Activated T-cell treated with anti-CD3 and anti-CD28 coated beads, Interleukin-2, amount 50 U/mL, for 48 hours (primary cell): ENCODE data around the gene HTT-AS.

Experiments used
- DNase-seq, 2 experiments: peaks; one replicate each; pipeline ENCODE4 v3.0.0-alpha.2; 2020

Gene HTT-AS

DNA sequence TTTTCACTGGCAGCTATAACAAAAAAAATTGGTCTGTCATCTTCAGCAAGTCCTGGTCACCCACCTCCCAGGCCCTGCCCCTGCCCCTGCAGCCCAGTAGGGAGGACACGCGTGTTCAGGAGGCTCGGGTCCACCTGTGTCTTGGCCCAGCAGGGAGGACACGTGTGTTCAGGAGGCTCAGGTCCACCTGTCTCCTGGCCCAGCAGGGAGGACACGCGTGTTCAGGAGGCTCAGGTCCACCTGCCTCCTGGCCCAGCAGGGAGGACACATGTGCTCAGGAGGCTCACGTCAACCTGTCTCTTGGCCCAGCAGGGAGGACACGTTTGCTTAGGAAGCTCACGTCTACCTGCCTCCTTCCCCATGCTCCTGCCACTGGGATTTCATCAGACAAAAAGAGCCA is 44.9 kb downstream of the HTT-AS start:
- no peak for DNase-seq

- DNase-seq, result no peak
These were observed 47.8 kb downstream of the HTT-AS start for GRCh38 chr4:3026540-3026939.

GRCh38 chr4:3025881-3026280 is 48.5 kb downstream of the HTT-AS start:
- no peak for DNase-seq

DNA sequence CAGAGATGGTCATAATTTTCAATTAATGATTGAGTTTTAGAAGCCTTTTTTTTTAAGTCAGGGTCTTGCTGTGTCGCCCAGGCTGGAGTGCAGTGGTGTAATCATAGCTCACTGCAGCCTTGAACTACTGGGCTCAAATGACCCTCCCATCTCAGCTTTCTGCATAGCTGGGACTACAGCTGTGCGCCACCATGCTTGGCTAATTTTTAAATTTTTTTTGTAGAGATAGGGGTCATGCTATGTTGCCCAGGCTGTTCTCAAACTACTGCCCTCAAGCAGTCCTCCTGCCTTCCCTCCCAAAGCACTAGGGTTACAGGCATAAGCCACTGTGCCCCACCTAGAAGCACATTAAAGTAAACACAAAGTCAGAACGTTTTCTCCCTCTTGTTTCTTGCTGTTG is 51.7 kb downstream of the HTT-AS start:
- DNase-seq, result no peak

GRCh38 chr4:3022112-3022511 is 52.2 kb downstream of the HTT-AS start:
- no peak for DNase-seq

GRCh38 chr4:3021627-3022026 is 52.7 kb downstream of the HTT-AS start:
- DNase-seq, result peak in 1 of 2 experiments; percentile 34

DNA sequence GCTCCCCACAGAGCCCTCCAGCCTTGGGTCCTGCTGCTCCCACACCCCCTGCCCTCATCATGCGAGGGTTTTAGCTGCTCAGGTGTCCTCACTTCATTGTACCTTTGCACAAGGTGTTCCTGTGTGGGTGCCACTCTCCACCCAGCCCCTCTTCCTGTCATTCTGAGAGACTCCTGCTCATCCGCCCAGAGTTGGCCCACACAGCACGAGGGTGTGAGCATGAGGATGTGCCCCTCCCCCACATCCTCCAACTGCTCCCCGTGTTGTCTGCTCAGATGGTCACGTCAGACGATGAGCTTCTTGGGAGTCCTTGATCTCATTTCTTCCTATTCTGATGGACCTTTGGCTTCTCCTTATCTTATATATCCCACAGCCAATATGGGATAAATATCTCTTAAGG is 53.2 kb downstream of the HTT-AS start:
- no peak for DNase-seq

GRCh38 chr4:3019145-3019846 is 55.0 kb downstream of the HTT-AS start:
- DNase-seq, result no peak

DNA sequence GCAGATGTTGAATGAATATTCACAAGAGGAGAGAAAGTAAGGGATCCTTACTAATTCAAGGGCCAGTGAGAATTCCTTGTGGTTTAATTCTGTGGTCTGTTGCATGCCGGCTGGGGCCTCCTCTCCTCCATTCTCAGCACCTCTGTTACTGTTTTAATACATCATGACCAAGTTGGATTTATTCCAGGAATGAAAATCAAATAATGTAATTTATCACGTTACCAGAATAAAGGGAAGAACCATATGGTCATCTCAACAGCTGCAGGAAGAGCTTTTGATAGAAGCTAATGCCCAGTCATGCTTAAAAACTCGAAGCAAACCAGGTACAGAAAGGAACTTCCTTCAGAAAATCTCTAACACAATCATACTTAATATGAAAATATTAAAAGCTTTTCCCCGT is 56.8 kb downstream of the HTT-AS start:
- DNase-seq, result no peak

- DNase-seq, result no peak
These were observed 57.4 kb downstream of the HTT-AS start for GRCh38 chr4:3016961-3017360.

DNA sequence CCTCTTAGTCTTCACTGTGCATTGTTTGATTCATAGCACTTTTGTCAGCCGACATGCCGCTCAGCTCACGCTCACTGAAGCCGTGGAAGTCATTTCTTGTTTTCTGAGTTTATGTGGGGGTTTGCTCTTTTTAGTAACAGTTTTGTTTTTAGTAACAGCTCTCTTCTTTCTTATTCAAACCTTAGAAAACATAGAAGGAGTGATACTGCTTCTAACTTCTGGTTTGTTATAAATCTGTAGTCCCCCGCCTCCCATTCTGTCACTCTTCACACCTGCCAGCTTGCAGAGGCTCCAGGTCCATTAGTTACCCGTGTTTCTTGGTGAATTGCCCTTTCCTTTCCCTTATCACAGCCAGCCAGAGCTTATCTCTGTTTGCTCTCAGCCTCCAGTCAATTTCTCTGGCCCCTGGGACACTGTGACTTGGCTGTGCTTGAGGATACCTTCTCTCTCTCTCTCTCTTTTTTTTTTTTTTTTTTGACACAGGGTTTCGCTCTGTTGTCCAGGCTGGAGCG is 60.4 kb downstream of the HTT-AS start:
- peak; percentile 50 to 61 for DNase-seq
